ENCODE data around the gene SLK. TPM values are rescaled to one million over a fixed set of nuclear protein-coding genes. Genes with fewer than 3 reads are reported as not detected.

The SLK gene
- total and polyA plus RNA-seq, 2 of the 13 experiments (the other 11 are each of a cell fraction or from before 2014, with no cell fraction given) = 3.4 to 22.8 TPM

- TF ChIP-seq, protein P1, sequence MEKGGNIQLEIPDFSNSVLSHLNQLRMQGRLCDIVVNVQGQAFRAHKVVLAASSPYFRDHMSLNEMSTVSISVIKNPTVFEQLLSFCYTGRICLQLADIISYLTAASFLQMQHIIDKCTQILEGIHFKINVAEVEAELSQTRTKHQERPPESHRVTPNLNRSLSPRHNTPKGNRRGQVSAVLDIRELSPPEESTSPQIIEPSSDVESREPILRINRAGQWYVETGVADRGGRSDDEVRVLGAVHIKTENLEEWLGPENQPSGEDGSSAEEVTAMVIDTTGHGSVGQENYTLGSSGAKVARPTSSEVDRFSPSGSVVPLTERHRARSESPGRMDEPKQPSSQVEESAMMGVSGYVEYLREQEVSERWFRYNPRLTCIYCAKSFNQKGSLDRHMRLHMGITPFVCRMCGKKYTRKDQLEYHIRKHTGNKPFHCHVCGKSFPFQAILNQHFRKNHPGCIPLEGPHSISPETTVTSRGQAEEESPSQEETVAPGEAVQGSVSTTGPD (CRISPR knock-in tag; IDR thresholded peaks at IDR 0.05) = no peak
- TF ChIP-seq ZNF784 (CRISPR knock-in tag; IDR thresholded peaks at IDR 0.05; ENCODE audit: borderline replicate concordance) (peak; percentile 64; the same call in 1 of the 2 replicates), GTF2F1 (IDR thresholded peaks at IDR 0.05; ENCODE audit: low read length) (no peak), ZNF83 (CRISPR knock-in tag; IDR thresholded peaks at IDR 0.05; ENCODE audit: borderline replicate concordance) (no peak; the same call in 1 of the 2 replicates), MIER3 (CRISPR knock-in tag; IDR thresholded peaks at IDR 0.05; ENCODE audit: borderline replicate concordance) (peak; percentile 38; the same call in 1 of the 2 replicates), TGIF2 (CRISPR knock-in tag; IDR thresholded peaks at IDR 0.05) (0 out of 2 replicates have a peak, but pooled peaks have one; percentile 50), ZNF710 (CRISPR knock-in tag; IDR thresholded peaks at IDR 0.05; ENCODE audit: borderline replicate concordance) (0 out of 2 replicates have a peak, but pooled peaks have one; percentile 18), RAD21 (CRISPR knock-in tag; IDR thresholded peaks at IDR 0.05) (no peak), ARNT (IDR thresholded peaks at IDR 0.05) (no peak), SPEN (CRISPR knock-in tag; IDR thresholded peaks at IDR 0.05; ENCODE audit: low read depth) (peak; percentile 63; the same call in 1 of the 2 replicates), TCF7L2 (IDR thresholded peaks at IDR 0.05; ENCODE audit: low read depth, low read length) (no peak), MEIS1 (CRISPR knock-in tag; IDR thresholded peaks at IDR 0.05; ENCODE audit: borderline replicate concordance) (0 out of 2 replicates have a peak, but pooled peaks have one; percentile 27), ZNF713 (CRISPR knock-in tag; IDR thresholded peaks at IDR 0.05) (no peak), SIX4 (CRISPR knock-in tag; IDR thresholded peaks at IDR 0.05) (0 out of 2 replicates have a peak, but pooled peaks have one; percentile 4), ZMYM4 (CRISPR knock-in tag; IDR thresholded peaks at IDR 0.05) (0 out of 2 replicates have a peak, but pooled peaks have one; percentile 43), SOX5 (CRISPR knock-in tag; IDR thresholded peaks at IDR 0.05; ENCODE audit: borderline replicate concordance) (0 out of 2 replicates have a peak, but pooled peaks have one; percentile 9), ZNF180 (CRISPR knock-in tag; IDR thresholded peaks at IDR 0.05; ENCODE audit: borderline replicate concordance, low read depth) (0 out of 2 replicates have a peak, but pooled peaks have one; percentile 34)
- TF ChIP-seq, protein P2, sequence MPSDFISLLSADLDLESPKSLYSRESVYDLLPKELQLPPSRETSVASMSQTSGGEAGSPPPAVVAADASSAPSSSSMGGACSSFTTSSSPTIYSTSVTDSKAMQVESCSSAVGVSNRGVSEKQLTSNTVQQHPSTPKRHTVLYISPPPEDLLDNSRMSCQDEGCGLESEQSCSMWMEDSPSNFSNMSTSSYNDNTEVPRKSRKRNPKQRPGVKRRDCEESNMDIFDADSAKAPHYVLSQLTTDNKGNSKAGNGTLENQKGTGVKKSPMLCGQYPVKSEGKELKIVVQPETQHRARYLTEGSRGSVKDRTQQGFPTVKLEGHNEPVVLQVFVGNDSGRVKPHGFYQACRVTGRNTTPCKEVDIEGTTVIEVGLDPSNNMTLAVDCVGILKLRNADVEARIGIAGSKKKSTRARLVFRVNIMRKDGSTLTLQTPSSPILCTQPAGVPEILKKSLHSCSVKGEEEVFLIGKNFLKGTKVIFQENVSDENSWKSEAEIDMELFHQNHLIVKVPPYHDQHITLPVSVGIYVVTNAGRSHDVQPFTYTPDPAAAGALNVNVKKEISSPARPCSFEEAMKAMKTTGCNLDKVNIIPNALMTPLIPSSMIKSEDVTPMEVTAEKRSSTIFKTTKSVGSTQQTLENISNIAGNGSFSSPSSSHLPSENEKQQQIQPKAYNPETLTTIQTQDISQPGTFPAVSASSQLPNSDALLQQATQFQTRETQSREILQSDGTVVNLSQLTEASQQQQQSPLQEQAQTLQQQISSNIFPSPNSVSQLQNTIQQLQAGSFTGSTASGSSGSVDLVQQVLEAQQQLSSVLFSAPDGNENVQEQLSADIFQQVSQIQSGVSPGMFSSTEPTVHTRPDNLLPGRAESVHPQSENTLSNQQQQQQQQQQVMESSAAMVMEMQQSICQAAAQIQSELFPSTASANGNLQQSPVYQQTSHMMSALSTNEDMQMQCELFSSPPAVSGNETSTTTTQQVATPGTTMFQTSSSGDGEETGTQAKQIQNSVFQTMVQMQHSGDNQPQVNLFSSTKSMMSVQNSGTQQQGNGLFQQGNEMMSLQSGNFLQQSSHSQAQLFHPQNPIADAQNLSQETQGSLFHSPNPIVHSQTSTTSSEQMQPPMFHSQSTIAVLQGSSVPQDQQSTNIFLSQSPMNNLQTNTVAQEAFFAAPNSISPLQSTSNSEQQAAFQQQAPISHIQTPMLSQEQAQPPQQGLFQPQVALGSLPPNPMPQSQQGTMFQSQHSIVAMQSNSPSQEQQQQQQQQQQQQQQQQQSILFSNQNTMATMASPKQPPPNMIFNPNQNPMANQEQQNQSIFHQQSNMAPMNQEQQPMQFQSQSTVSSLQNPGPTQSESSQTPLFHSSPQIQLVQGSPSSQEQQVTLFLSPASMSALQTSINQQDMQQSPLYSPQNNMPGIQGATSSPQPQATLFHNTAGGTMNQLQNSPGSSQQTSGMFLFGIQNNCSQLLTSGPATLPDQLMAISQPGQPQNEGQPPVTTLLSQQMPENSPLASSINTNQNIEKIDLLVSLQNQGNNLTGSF (CRISPR knock-in tag; IDR thresholded peaks at IDR 0.05) = 0 out of 2 replicates have a peak, but pooled peaks have one; percentile 49
Measured at GRCh38 chr10:103917302-103918052, 49.5 kb upstream of the SLK start (continued).

All from HepG2 (cell line).